Right lobe of liver (tissue), 6 donors: ENCODE results near the gene HS6ST3. TPM values are rescaled to one million over a fixed set of nuclear protein-coding genes. Genes with fewer than 3 reads are reported as not detected.

Experiments
- ATAC-seq, 4 donors: fragments of 200-7000 bp; cut with Tn5 transposase; one replicate each; pipeline ENCODE4 v1.9.1; 2020; ENCODE audit warnings: mild to moderate bottlenecking in 4 of 4, moderate library complexity in 4 of 4
- DNase-seq, 3 donors: peaks; one replicate each; pipeline ENCODE4 v3.0.0-alpha.2; 2020
- H3K27ac ChIP-seq, 3 donors: fragments of 200-600 bp; one replicate each; pipeline ENCODE4 v1.8.0; 2022
- H3K27me3 ChIP-seq, 2 donors: fragments of 200-600 bp; one replicate each; pipeline ENCODE4 v1.8.0; 2022
- H3K36me3 ChIP-seq, 4 donors: fragments of 200-600 bp; sonication (generic) in 1 of 4; one replicate each; pipeline versions ENCODE4 v1.5.1 to v1.8.0; 2017 to 2022; ENCODE audit warnings: control low read depth in 1 of 4
- H3K4me1 ChIP-seq, 4 donors: fragments of 200-600 bp; sonication (generic) in 1 of 4; one replicate each; pipeline versions ENCODE4 v1.5.1 to v1.8.0; 2017 to 2022; ENCODE audit warnings: control low read depth in 1 of 4
- H3K4me3 ChIP-seq, 3 donors: fragments of 200-600 bp; one replicate each; pipeline ENCODE4 v1.8.0; 2022
- H3K9me3 ChIP-seq, 4 donors: fragments of 200-600 bp; sonication (generic) in 1 of 4; one replicate each; pipeline versions ENCODE4 v1.5.1 to v1.8.0; 2017 to 2022; ENCODE audit warnings: control low read depth in 1 of 4
- POLR2A ChIP-seq: fragments of 450-650 bp; IDR thresholded peaks from one replicate; pipeline ENCODE4 v1.6.1; 2017; ENCODE audit warnings: antibody characterized with exemption, mild to moderate bottlenecking
- WGBS: methylation state at CpG from one replicate; pipeline ENCODE4 v1.1.6; 2018; ENCODE audit warnings: low coverage, low lambda C conversion rate; ENCODE audit not compliant: insufficient coverage; ENCODE audit errors: missing lambda C conversion rate; 5-methylcytosine and 5-hydroxymethylcytosine counted together
- intact Hi-C, 2 donors: fragments of 100-400 bp; cut with DNase I; formaldehyde crosslinking; loops; one replicate each; pipeline versions ENCODE4 v1.11.2 to v1.14.1; 2022
- total RNA-seq, 6 experiments: library from RNA; depleted of rRNA in 2 of 6; stranded (reverse); fragments of >200 nt in 2 of 6; fragmentation: NEBNext Ultra II Directional in 3 of 6; extraction: Animal tissue kit (Norgen Biotek cat#: 25700) in 3 of 6; gene quantifications; one replicate each; pipeline versions ENCODE4 v1.1.0 to v1.2.4, GENCODE V29; 2016 to 2023
- TF ChIP-seq, protein P1 (sequence below), 4 donors: fragments of 200-600 bp in 3 of 4; fragments of 450-650 bp in 1 of 4; IDR thresholded peaks; one replicate each; pipeline versions ENCODE4 v1.5.1 to v1.8.0; 2016 to 2022; ENCODE audit warnings: antibody characterized with exemption in 4 of 4, mild to moderate bottlenecking in 2 of 4
- donor health status: DM: no; HTN: yes; CAD: no.
- donor health status: DM: no; HTN: no; CAD: no.
- donor health status: DM: no; HTN: no; CAD: no.
- donor health status: DM: no; HTN: yes; CAD: no.
- donor health status: DM: no; HTN: yes; CAD: no.

HS6ST3 gene
- total RNA-seq, 6 experiments from 2014 or later, result not detected

DNA sequence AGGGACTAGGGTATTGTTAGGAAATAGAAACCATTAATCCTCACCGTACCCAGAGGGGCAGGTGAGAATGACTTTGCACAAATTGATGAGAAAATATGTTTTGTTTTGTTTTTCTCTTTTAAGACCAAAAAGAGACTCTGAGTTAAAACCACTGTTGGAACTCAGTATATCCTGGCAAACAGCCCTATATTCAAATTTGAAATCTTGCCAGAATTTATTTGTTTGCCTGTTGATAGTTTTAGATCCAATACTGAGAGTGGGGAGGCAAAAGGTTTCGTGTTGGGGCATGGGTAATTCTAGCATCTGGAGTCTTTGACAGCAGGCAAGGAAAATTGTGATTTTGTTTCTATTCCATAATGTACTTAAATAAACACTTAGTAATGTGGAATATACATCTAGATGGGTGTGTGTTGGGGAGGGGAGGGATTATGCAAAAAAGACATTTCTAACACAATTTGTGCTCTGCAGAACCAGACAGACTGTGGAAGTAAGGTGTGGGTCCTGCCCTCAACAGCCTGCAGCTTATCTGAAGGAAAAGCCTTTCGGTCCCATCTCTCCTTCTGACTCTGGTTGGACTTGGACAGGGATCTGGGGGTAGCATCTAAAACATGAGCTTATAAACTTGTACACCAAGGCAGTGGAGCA, 713.7 kb downstream of the HS6ST3 start:
- DNase-seq, result no peak
- intact Hi-C loops, result no loop called here
- H3K36me3 ChIP-seq, result no peaks in the 10 kb centered on the region
- H3K4me1 ChIP-seq, result no peaks in the 10 kb centered on the region
- ATAC-seq, result no peak
- TF ChIP-seq, protein P1, sequence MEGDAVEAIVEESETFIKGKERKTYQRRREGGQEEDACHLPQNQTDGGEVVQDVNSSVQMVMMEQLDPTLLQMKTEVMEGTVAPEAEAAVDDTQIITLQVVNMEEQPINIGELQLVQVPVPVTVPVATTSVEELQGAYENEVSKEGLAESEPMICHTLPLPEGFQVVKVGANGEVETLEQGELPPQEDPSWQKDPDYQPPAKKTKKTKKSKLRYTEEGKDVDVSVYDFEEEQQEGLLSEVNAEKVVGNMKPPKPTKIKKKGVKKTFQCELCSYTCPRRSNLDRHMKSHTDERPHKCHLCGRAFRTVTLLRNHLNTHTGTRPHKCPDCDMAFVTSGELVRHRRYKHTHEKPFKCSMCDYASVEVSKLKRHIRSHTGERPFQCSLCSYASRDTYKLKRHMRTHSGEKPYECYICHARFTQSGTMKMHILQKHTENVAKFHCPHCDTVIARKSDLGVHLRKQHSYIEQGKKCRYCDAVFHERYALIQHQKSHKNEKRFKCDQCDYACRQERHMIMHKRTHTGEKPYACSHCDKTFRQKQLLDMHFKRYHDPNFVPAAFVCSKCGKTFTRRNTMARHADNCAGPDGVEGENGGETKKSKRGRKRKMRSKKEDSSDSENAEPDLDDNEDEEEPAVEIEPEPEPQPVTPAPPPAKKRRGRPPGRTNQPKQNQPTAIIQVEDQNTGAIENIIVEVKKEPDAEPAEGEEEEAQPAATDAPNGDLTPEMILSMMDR (IDR thresholded peaks at IDR 0.05), result no peak
- TF ChIP-seq POLR2A, result no peak
- no peak overlapping the region for H3K4me3 ChIP-seq
- H3K9me3 ChIP-seq, result no peaks in the 10 kb centered on the region
- no peak overlapping the region for H3K27ac ChIP-seq
- no peaks in the 10 kb centered on the region for H3K27me3 ChIP-seq
- WGBS, result 54% methylated on average over 3 of the region's 3 CpGs

DNA sequence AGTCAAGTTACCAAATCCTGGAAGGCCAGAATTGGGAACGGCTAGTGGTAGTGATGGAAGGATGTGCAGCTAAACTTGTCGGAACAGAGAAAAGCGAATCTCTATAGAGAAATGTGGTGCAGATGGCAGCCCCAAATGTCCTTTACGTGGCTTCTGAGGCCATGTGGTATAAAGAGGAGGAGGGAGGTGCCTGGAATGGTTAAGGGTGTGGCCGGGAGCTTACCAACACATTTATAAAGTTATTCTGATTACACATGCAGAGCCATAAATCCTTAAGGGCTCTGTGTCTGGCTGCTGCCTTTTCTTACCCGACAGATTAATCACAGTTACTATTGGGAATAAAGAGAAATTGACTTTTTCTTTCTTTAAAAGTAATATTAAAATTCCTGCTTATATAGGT, 714.3 kb downstream of the HS6ST3 start:
- Histone ChIP-seq H3K27ac (no peak overlapping the region), H3K4me3 (no peak overlapping the region), H3K27me3 (no peaks in the 10 kb centered on the region), H3K36me3 (no peaks in the 10 kb centered on the region), H3K9me3 (no peaks in the 10 kb centered on the region), H3K4me1 (no peaks in the 10 kb centered on the region)
- ATAC-seq (no peak), DNase-seq (no peak)
- 59% methylated on average over 6 of the region's 6 CpGs for WGBS
- intact Hi-C loops, result no loop called here
- TF ChIP-seq, protein P1 (IDR thresholded peaks at IDR 0.05), result no peak
- no peak for TF ChIP-seq POLR2A

DNA sequence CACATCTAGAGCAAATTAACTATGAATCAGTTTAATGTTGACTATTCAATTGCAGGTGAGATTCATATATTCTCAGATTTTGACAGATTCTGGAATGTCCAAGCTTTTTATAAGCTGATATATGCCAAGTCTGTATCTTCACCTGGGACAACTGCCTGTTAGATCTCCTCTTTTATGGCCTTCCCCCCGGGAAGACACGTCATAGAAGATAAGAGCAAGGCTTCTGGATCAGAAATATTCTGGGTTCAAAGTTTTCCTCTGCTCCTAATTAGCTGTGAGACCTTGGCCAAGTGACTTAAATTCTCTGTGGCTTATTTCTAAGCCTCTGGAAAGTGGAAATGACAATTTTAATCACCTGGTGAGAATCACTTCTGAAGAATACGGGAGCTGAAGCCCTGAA, 716.8 kb downstream of the HS6ST3 start:
- WGBS, result 52% methylated on average over 3 of the region's 3 CpGs
- no peaks in the 10 kb centered on the region for H3K27me3 ChIP-seq
- TF ChIP-seq POLR2A, result no peak
- TF ChIP-seq, protein P1 (IDR thresholded peaks at IDR 0.05), result no peak
- no peak overlapping the region for H3K27ac ChIP-seq
- DNase-seq, result no peak
- intact Hi-C loops, result no loop called here
- no peak overlapping the region for H3K4me3 ChIP-seq
- H3K36me3 ChIP-seq, result no peaks in the 10 kb centered on the region
- ATAC-seq, result no peak
- H3K9me3 ChIP-seq, result no peaks in the 10 kb centered on the region
- no peaks in the 10 kb centered on the region for H3K4me1 ChIP-seq

DNA sequence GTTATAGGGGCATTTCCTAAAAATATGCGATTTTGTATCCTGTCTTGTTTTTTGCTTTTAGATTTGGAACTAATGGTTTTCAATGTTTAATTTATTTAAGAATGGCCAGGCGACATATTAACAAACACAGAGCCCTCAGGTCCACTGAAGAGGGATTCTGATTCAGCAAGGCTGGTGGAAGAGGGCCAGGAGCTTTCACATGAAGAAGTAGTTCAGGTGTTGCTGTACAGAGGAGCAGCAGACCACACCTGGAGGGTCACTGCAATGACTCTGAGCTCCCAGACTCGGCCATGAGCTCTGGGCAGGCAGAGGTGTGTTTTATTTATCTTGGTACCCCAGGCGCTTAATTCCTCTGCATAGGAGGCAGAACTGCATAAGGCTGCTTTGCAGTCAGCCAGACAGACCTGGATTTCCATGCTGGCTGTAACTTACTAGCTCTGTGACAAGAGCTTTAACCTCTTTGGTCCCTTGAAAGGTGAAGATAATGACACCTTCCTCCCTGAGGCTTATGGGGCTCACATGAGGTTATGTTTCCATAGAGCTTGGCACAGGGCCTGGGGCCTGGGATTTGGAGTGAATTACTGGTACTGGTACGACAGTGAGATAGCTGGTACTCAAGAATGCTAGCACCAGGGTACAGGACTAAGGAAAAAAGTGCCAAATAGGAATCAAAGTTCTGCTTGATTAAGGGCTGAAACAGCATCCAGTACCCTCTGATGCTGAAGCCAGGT, 719.6 kb downstream of the HS6ST3 start:
- no peaks in the 10 kb centered on the region for H3K9me3 ChIP-seq
- 37% methylated on average over 3 of the region's 5 CpGs for WGBS
- H3K36me3 ChIP-seq, result no peaks in the 10 kb centered on the region
- H3K27ac ChIP-seq, result no peak overlapping the region
- DNase-seq (no peak), ATAC-seq (no peak)
- H3K4me1 ChIP-seq, result no peaks in the 10 kb centered on the region
- TF ChIP-seq, protein P1 (IDR thresholded peaks at IDR 0.05), result no peak
- TF ChIP-seq POLR2A, result no peak
- no peak overlapping the region for H3K4me3 ChIP-seq
- no peaks in the 10 kb centered on the region for H3K27me3 ChIP-seq
- intact Hi-C loops, result no loop called here
